H1 (cell line): ENCODE data around the gene RPL22L1. TPM values are rescaled to one million over a fixed set of nuclear protein-coding genes. Genes with fewer than 3 reads are reported as not detected.
A peak's percentile ranks its signal among the peaks of the same experiment; 100 is the strongest.

ENCODE experiments used
- CTCF ChIA-PET: fragments of 300-600 bp; sonication (Branson Sonifier 250); formaldehyde crosslinking; loops from one replicate; lab custom pipeline; 2021; ENCODE audit not compliant: partially characterized antibody; lab: Charles Lee
- POLR2A ChIA-PET: fragments of 300-600 bp; sonication (Branson Sonifier 250); formaldehyde crosslinking; loops from one replicate; lab custom pipeline; 2021; ENCODE audit warnings: inconsistent platforms; ENCODE audit not compliant: partially characterized antibody; lab: Charles Lee
- DNase-seq, 2 experiments: peaks; one replicate each; pipeline versions ENCODE4 v3.0.0 to v3.0.0-alpha.2; 2010 to 2022; ENCODE audit warnings: low spot score in 2 of 2, low read depth in 1 of 2, mixed read lengths in 1 of 2
- FAIRE-seq: peaks from 2 replicates; lab custom pipeline; 2011; peaks lifted over from hg19 to GRCh38; lab: Jason Lieb, UNC
- H2AFZ ChIP-seq: 2 replicates; pipeline ENCODE4 v1.8.1; 2012; ENCODE audit warnings: low read length, inconsistent platforms
- H2AK5ac ChIP-seq: 2 replicates; pipeline ENCODE4 v1.6.1; 2013; ENCODE audit warnings: low read depth, low read length
- H2BK120ac ChIP-seq: replicated peaks from 2 replicates; pipeline ENCODE3; 2013; ENCODE audit warnings: low read depth, low read length, inconsistent platforms
- H2BK12ac ChIP-seq: 2 replicates; pipeline ENCODE4 v1.6.1; 2013; ENCODE audit warnings: low read depth, low read length
- H2BK15ac ChIP-seq: 2 replicates; pipeline ENCODE4 v1.6.1; 2013; ENCODE audit warnings: low read length
- H2BK20ac ChIP-seq: 2 replicates; pipeline ENCODE4 v1.6.1; 2013; ENCODE audit warnings: low read length
- H2BK5ac ChIP-seq: 2 replicates; pipeline ENCODE4 v1.6.1; 2013; ENCODE audit warnings: low read depth, low read length
- H3K14ac ChIP-seq: 2 replicates; pipeline ENCODE4 v1.6.1; 2013; ENCODE audit warnings: inconsistent platforms; ENCODE audit not compliant: insufficient read length
- H3K18ac ChIP-seq: 2 replicates; pipeline ENCODE4 v1.6.1; 2013; ENCODE audit warnings: low read length; ENCODE audit errors: extremely low read depth
- H3K23ac ChIP-seq: 2 replicates; pipeline ENCODE4 v1.6.1; 2013; ENCODE audit warnings: inconsistent platforms; ENCODE audit not compliant: insufficient read length
- H3K23me2 ChIP-seq: 2 replicates; pipeline ENCODE4 v1.6.1; 2013; ENCODE audit warnings: low read depth, low read length
- H3K27ac ChIP-seq: 2 replicates; pipeline ENCODE4 v1.6.1; 2011; ENCODE audit warnings: low read depth, low read length, inconsistent platforms
- H3K27me3 ChIP-seq, 4 experiments: replicated peaks in 1 of 4; 1 replicate in 1 of 4; 2 replicates in 3 of 4; pipeline versions ENCODE4 v1.6.1 to v1.8.1; 2011 to 2013; ENCODE audit warnings: low read length in 3 of 4, mild to moderate bottlenecking in 3 of 4, inconsistent platforms in 2 of 4, mixed read lengths in 2 of 4, moderate library complexity in 1 of 4; ENCODE audit not compliant: control insufficient read depth in 3 of 4, insufficient read depth in 3 of 4; ENCODE audit errors: extremely low read depth in 1 of 4
- H3K36me3 ChIP-seq, 4 experiments: 2 replicates each; pipeline versions ENCODE4 v1.6.1 to v1.8.1; 2011 to 2013; ENCODE audit warnings: mild to moderate bottlenecking in 4 of 4, low read length in 3 of 4, moderate library complexity in 2 of 4, control low read depth in 1 of 4, inconsistent platforms in 1 of 4; ENCODE audit not compliant: insufficient read depth in 4 of 4, control insufficient read depth in 2 of 4
- H3K4ac ChIP-seq: replicated peaks from 2 replicates; pipeline ENCODE3; 2013; ENCODE audit warnings: low read length, low read depth, mixed read lengths, inconsistent platforms; ENCODE audit not compliant: insufficient read length
- H3K4me1 ChIP-seq, 4 experiments: replicated peaks in 1 of 4; 1 replicate in 1 of 4; 2 replicates in 3 of 4; pipeline versions ENCODE4 v1.6.1 to v1.8.1; 2011 to 2013; ENCODE audit warnings: low read length in 3 of 4, inconsistent platforms in 2 of 4, mixed read lengths in 1 of 4; ENCODE audit not compliant: insufficient read depth in 4 of 4, control insufficient read depth in 3 of 4
- H3K4me2 ChIP-seq, 2 experiments: 2 replicates each; pipeline versions ENCODE4 v1.6.1 to v1.8.1; 2011 to 2013; ENCODE audit warnings: low read depth in 2 of 2, low read length in 2 of 2, control low read depth in 1 of 2, inconsistent platforms in 1 of 2, mild to moderate bottlenecking in 1 of 2; ENCODE audit not compliant: insufficient read depth in 1 of 2
- H3K4me3 ChIP-seq, 4 experiments: fragments of 200-600, 300-600 bp in 1 of 4; sonication (generic), shearing (Covaris generic), sonication (Bioruptor Twin) in 1 of 4; 2 replicates each; pipeline versions ENCODE4 v1.5.1 to v1.8.1; 2011 to 2016; ENCODE audit warnings: low read length in 4 of 4, low read depth in 3 of 4, control low read depth in 2 of 4, inconsistent platforms in 2 of 4, mild to moderate bottlenecking in 2 of 4, mixed read lengths in 1 of 4, moderate library complexity in 1 of 4; ENCODE audit not compliant: insufficient read depth in 2 of 4; ENCODE audit errors: extremely low read depth in 1 of 4
- H3K56ac ChIP-seq: replicated peaks from 2 replicates; pipeline ENCODE3; 2013; ENCODE audit warnings: low read depth, mild to moderate bottlenecking, mixed read lengths, low read length, inconsistent platforms; ENCODE audit not compliant: insufficient read length
- H3K79me1 ChIP-seq: 2 replicates; pipeline ENCODE4 v1.6.1; 2013; ENCODE audit warnings: low read depth, low read length, control low read depth
- H3K79me2 ChIP-seq, 2 experiments: 2 replicates each; pipeline versions ENCODE4 v1.6.1 to v1.8.1; 2012 to 2013; ENCODE audit warnings: low read length in 2 of 2, mild to moderate bottlenecking in 2 of 2, inconsistent platforms in 1 of 2; ENCODE audit not compliant: insufficient read depth in 2 of 2, control insufficient read depth in 1 of 2
- H3K9ac ChIP-seq, 4 experiments: replicated peaks in 1 of 4; 1 replicate in 1 of 4; 2 replicates in 3 of 4; pipeline versions ENCODE4 v1.6.1 to v1.8.1; 2011 to 2013; ENCODE audit warnings: low read depth in 3 of 4, low read length in 3 of 4, control low read depth in 2 of 4, mild to moderate bottlenecking in 2 of 4, moderate library complexity in 2 of 4, inconsistent platforms in 1 of 4; ENCODE audit errors: extremely low read depth in 1 of 4
- H3K9me3 ChIP-seq, 2 experiments: 2 replicates each; pipeline versions ENCODE4 v1.6.1 to v1.8.1; 2012 to 2013; ENCODE audit warnings: mild to moderate bottlenecking in 2 of 2, moderate library complexity in 2 of 2, control low read depth in 1 of 2, inconsistent platforms in 1 of 2, low read depth in 1 of 2, low read length in 1 of 2, mixed read lengths in 1 of 2; ENCODE audit not compliant: insufficient read depth in 2 of 2
- H4K20me1 ChIP-seq, 2 experiments: replicated peaks in 1 of 2; 2 replicates each; pipeline versions ENCODE3 to v1.8.1; 2011 to 2013; ENCODE audit warnings: inconsistent platforms in 2 of 2, low read length in 2 of 2, mild to moderate bottlenecking in 1 of 2; ENCODE audit not compliant: insufficient read depth in 2 of 2, control insufficient read depth in 1 of 2
- H4K5ac ChIP-seq: 2 replicates; pipeline ENCODE4 v1.6.1; 2013; ENCODE audit warnings: low read length, low read depth, mixed read lengths, inconsistent platforms; ENCODE audit not compliant: insufficient read length
- H4K8ac ChIP-seq: 2 replicates; pipeline ENCODE4 v1.8.0; 2013; ENCODE audit warnings: mild to moderate bottlenecking, moderate library complexity, low read length, inconsistent platforms; ENCODE audit not compliant: insufficient read depth; ENCODE audit errors: extremely low read depth
- H4K91ac ChIP-seq: replicated peaks from 2 replicates; pipeline ENCODE3; 2013; ENCODE audit warnings: low read length, mixed read lengths, inconsistent platforms; ENCODE audit not compliant: insufficient read length
- CBX8 ChIP-seq: fragments of 300-800, 300-1000 bp; sonication (generic); IDR thresholded peaks from 2 replicates; pipeline ENCODE4 v1.7.1; 2016; ENCODE audit warnings: low read depth, low read length, borderline replicate concordance
- EZH2 ChIP-seq: fragments of 200-600 bp; sonication (generic); IDR thresholded peaks from 2 replicates; pipeline ENCODE4 v1.7.1; 2012; ENCODE audit warnings: low read depth, mild to moderate bottlenecking, moderate library complexity, low read length, inconsistent platforms; ENCODE audit not compliant: severe bottlenecking
- JUND ChIP-seq: IDR thresholded peaks from 2 replicates; pipeline ENCODE4 v1.6.1; 2011; ENCODE audit warnings: mild to moderate bottlenecking, improper control_type of control experiment, low read length
- MAFK ChIP-seq: IDR thresholded peaks from 2 replicates; pipeline ENCODE4 v1.6.1; 2012; ENCODE audit warnings: low read depth, mild to moderate bottlenecking, improper control_type of control experiment, low read length
- PHF8 ChIP-seq: fragments of 200-600 bp; sonication (generic); conservative IDR thresholded peaks from 2 replicates; pipeline ENCODE4 v1.7.1; 2012; ENCODE audit warnings: low read depth, mild to moderate bottlenecking, inconsistent platforms, low read length, moderate library complexity
- WGBS, 2 experiments: shearing (Covaris generic) in 1 of 2; methylation state at CpG; one replicate each; pipeline versions ENCODE4 v1.1.6 to v1.1.7; 2013 to 2015; ENCODE audit warnings: low lambda C conversion rate in 2 of 2, mixed read lengths in 2 of 2, inconsistent platforms in 1 of 2, low coverage in 1 of 2, missing lambda C conversion rate in 1 of 2; ENCODE audit not compliant: insufficient replicate concordance in 2 of 2, insufficient coverage in 1 of 2, insufficient read length in 1 of 2; ENCODE audit errors: extremely low coverage in 1 of 2, missing lambda C conversion rate in 1 of 2; 5-methylcytosine and 5-hydroxymethylcytosine counted together
- polyA plus RNA-seq, 7 experiments: library from polyadenylated mRNA; depleted of rRNA in 3 of 7; stranded (reverse) in 5 of 7; unstranded in 2 of 7; fragments of >200 nt in 5 of 7; fragments of 200-250 nt in 2 of 7; gene quantifications; 1 replicate in 5 of 7; 2 replicates in 1 of 7; 4 replicates in 1 of 7; pipeline versions ENCODE4 v1.2.1 to v1.2.3, GENCODE V29; 2011 to 2013; ENCODE audit warnings: missing spikeins in 2 of 7, mixed read lengths in 2 of 7
- total RNA-seq: library from RNA; stranded (reverse); fragmentation: NEBNext Ultra II Directional; extraction: Animal tissue kit (Norgen Biotek cat#: 25700); gene quantifications from 2 replicates; pipeline ENCODE4 v1.2.1, GENCODE V29; 2021

The RPL22L1 gene
- total and polyA plus RNA-seq, 2 of the 8 experiments (the other 6 are each of a cell fraction or from before 2014, with no cell fraction given) = 99.9 to 280 TPM

DNA sequence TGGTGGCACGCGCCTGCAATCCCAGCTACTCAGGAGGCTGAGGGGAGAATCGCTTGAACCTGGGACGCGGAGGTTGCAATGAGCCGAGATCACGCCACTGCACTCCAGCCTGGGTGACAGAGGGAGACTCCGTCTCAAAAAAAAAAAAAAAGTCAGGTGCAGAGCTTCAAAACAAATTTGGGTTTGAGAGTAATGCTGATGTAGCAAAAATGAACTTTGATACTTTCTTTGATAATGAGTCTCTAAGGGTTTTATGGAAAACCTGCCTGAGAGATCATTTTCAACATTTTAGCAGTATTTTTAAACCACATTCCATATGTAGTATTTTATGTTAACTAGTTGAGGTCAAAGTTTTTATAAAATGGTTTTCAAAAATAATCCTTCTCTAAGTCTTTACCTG lies 23.9 kb upstream of the RPL22L1 start:
- no peak for FAIRE-seq
- POLR2A ChIA-PET = interaction anchor here (0.7 to 1.7 kb wide), 3 partner anchors 24 to 416 kb away, joined by 3 to 6 read pairs (median 3); partner anchors contain the start of gene RPL22L1
- WGBS, 2 experiments = 97% methylated on average over 8 of the region's 8 CpGs; no CpG with 5 or more reads in 1 of the 2 experiments

More for the DNA sequence above, 23.9 kb upstream of the RPL22L1 start:
- CTCF ChIA-PET = interaction anchor here (1.2 to 1.7 kb wide), 2 partner anchors 9 to 45 kb away, joined by 4 to 5 read pairs; no protein-coding TSS in a partner anchor
- H2BK120ac ChIP-seq = no peak overlapping the region
- H2BK15ac ChIP-seq = no peak overlapping the region
- H3K23ac ChIP-seq = no peak overlapping the region
- H3K9ac ChIP-seq = no peak overlapping the region
- no peaks in the 10 kb centered on the region; a peak in 1 of 8 replicates for H3K36me3 ChIP-seq
- H4K20me1 ChIP-seq = no peaks in the 10 kb centered on the region
- no peak overlapping the region for H3K14ac ChIP-seq
- H2BK20ac ChIP-seq = no peak overlapping the region
- DNase-seq = no peak
- no peaks in the 10 kb centered on the region for H3K79me2 ChIP-seq
- no peak overlapping the region for H2BK12ac ChIP-seq
- no peaks in the 10 kb centered on the region for H3K23me2 ChIP-seq
- no peak overlapping the region for H3K56ac ChIP-seq
- TF ChIP-seq CBX8 (no peak), EZH2 (no peak), PHF8 (no peak), JUND (no peak), MAFK (peak; percentile 66; the same call in 1 of the 2 replicates)
- no peak overlapping the region for H3K4me3 ChIP-seq
- no peak overlapping the region for H4K91ac ChIP-seq
- H4K8ac ChIP-seq = no peak overlapping the region
- no peak overlapping the region for H2AK5ac ChIP-seq
- H4K5ac ChIP-seq = no peak overlapping the region
- H3K4me2 ChIP-seq = no peak overlapping the region
- no peaks in the 10 kb centered on the region for H3K79me1 ChIP-seq
- H2BK5ac ChIP-seq = no peak overlapping the region
- H3K4ac ChIP-seq = no peak overlapping the region
- no peaks in the 10 kb centered on the region for H3K27me3 ChIP-seq
- no peak overlapping the region for H3K27ac ChIP-seq
- H3K18ac ChIP-seq = no peak overlapping the region
- no peak overlapping the region for H2AFZ ChIP-seq
- H3K4me1 ChIP-seq = no peaks in the 10 kb centered on the region
- H3K9me3 ChIP-seq = 0 out of 4 replicates have a peak, but pooled peaks cover 2% of the 10 kb centered on the region in 2 experiments
